HEK293 (cell line): ENCODE results near the gene ZC3HAV1L.
A peak's percentile ranks its signal among the peaks of the same experiment; 100 is the strongest.

Source experiments
- CTCF ChIA-PET: fragments of 350-600 bp; formaldehyde crosslinking; extraction: SDS; loops from one replicate; lab custom pipeline; 2021; ENCODE audit warnings: antibody characterized with exemption; lab: Yijun Ruan, JAX
- POLR2A ChIA-PET: fragments of 300-600 bp; formaldehyde crosslinking; extraction: SDS; loops from one replicate; lab custom pipeline; 2020; ENCODE audit warnings: antibody characterized with exemption, inconsistent platforms; lab: Yijun Ruan, JAX
- H3K27ac ChIP-seq: fragments of 200-500 bp; sonication (Bioruptor generic); 2 replicates; pipeline ENCODE4 v1.5.1; 2014; ENCODE audit warnings: low read depth, low read length, control low read depth, inconsistent platforms; ENCODE audit errors: extremely low read depth
- H3K36me3 ChIP-seq, 2 experiments: fragments of 200-500 bp in 1 of 2; sonication (Bioruptor generic) in 1 of 2; 1 replicate in 1 of 2; 2 replicates in 1 of 2; pipeline ENCODE4 v1.5.1; 2014 to 2017; ENCODE audit warnings: inconsistent platforms in 2 of 2, low read length in 2 of 2; ENCODE audit not compliant: control insufficient read depth in 2 of 2, insufficient read depth in 1 of 2
- H3K4me1 ChIP-seq: fragments of 200-500 bp; sonication (Bioruptor generic); 2 replicates; pipeline ENCODE4 v1.5.1; 2014; ENCODE audit warnings: mild to moderate bottlenecking, low read length, inconsistent platforms; ENCODE audit not compliant: control insufficient read depth, insufficient read depth
- H3K4me3 ChIP-seq: 2 replicates; pipeline ENCODE4 v1.5.1; 2011; ENCODE audit warnings: low read depth, mild to moderate bottlenecking, control low read depth, low read length, moderate library complexity
- H3K9me3 ChIP-seq: fragments of 200-500 bp; sonication (Bioruptor generic); 2 replicates; pipeline ENCODE4 v1.5.1; 2014; ENCODE audit warnings: low read depth, low read length, inconsistent platforms; ENCODE audit not compliant: control insufficient read depth, insufficient read depth
- CTCF ChIP-seq: fragments of 450-650 bp; formaldehyde crosslinking; IDR thresholded peaks from 2 replicates; pipeline ENCODE4 v1.5.1; 2016; ENCODE audit warnings: missing biosample characterization, missing genetic modification characterization
- MZF1 ChIP-seq: fragments of 450-650 bp; formaldehyde crosslinking; IDR thresholded peaks from 2 replicates; pipeline ENCODE4 v1.5.1; 2017; ENCODE audit warnings: missing biosample characterization, missing genetic modification characterization, borderline replicate concordance
- SCRT1 ChIP-seq: fragments of 450-650 bp; formaldehyde crosslinking; IDR thresholded peaks from 2 replicates; pipeline ENCODE4 v1.5.1; 2016; ENCODE audit warnings: missing biosample characterization, missing genetic modification characterization, borderline replicate concordance
- SETDB1 ChIP-seq: IDR thresholded peaks from one replicate; pipeline ENCODE4 v1.6.1; 2017; ENCODE audit warnings: mild to moderate bottlenecking, low read length, moderate library complexity, mixed read lengths; ENCODE audit not compliant: insufficient read length
- ZNF16 ChIP-seq: fragments of 450-650 bp; formaldehyde crosslinking; IDR thresholded peaks from 2 replicates; pipeline ENCODE4 v1.5.1; 2016; ENCODE audit warnings: low read depth, missing biosample characterization, missing genetic modification characterization
- ZNF2 ChIP-seq: fragments of 450-650 bp; formaldehyde crosslinking; IDR thresholded peaks from 2 replicates; pipeline ENCODE4 v1.5.1; 2016; ENCODE audit warnings: missing biosample characterization, missing genetic modification characterization
- ZNF221 ChIP-seq: fragments of 450-650 bp; formaldehyde crosslinking; IDR thresholded peaks from 2 replicates; pipeline ENCODE4 v1.5.1; 2017; ENCODE audit warnings: missing biosample characterization, missing genetic modification characterization, borderline replicate concordance
- ZNF26 ChIP-seq: fragments of 450-650 bp; formaldehyde crosslinking; IDR thresholded peaks from 2 replicates; pipeline ENCODE4 v1.5.1; 2016; ENCODE audit warnings: missing biosample characterization, missing genetic modification characterization
- ZNF426 ChIP-seq: fragments of 450-650 bp; formaldehyde crosslinking; IDR thresholded peaks from 2 replicates; pipeline ENCODE4 v1.5.1; 2017; ENCODE audit warnings: missing biosample characterization, missing genetic modification characterization, mild to moderate bottlenecking, inconsistent platforms, moderate library complexity
- ZNF529 ChIP-seq: fragments of 450-650 bp; formaldehyde crosslinking; IDR thresholded peaks from 2 replicates; pipeline ENCODE4 v1.5.1; 2017; ENCODE audit warnings: missing genetic modification characterization, missing biosample characterization; ENCODE audit not compliant: insufficient replicate concordance
- ZNF549 ChIP-seq: fragments of 450-650 bp; IDR thresholded peaks from 2 replicates; pipeline ENCODE4 v1.5.1; 2018; ENCODE audit warnings: missing biosample characterization, missing genetic modification characterization, mild to moderate bottlenecking, inconsistent platforms, moderate library complexity
- ZNF558 ChIP-seq: fragments of 450-650 bp; formaldehyde crosslinking; IDR thresholded peaks from 2 replicates; pipeline ENCODE4 v1.5.1; 2016; ENCODE audit warnings: missing biosample characterization, missing genetic modification characterization
- ZNF626 ChIP-seq: fragments of 450-650 bp; sonication (Bioruptor Pico); formaldehyde crosslinking; IDR thresholded peaks from 2 replicates; pipeline ENCODE4 v1.5.1; 2018; ENCODE audit warnings: missing biosample characterization, missing genetic modification characterization, inconsistent platforms
- ZNF660 ChIP-seq: fragments of 450-650 bp; IDR thresholded peaks from 2 replicates; pipeline ENCODE4 v1.5.1; 2018; ENCODE audit warnings: missing biosample characterization, mild to moderate bottlenecking, missing genetic modification characterization
- TF ChIP-seq, protein P1 (sequence below): fragments of 450-650 bp; formaldehyde crosslinking; IDR thresholded peaks from 2 replicates; pipeline ENCODE4 v1.5.1; 2016; ENCODE audit warnings: missing biosample characterization, missing genetic modification characterization

The ZC3HAV1L gene

GRCh38 chr7:139004321-139005090 lies 31.3 kb downstream of the ZC3HAV1L start:
- peak; percentile 87; the same call in 1 of the 2 replicates for TF ChIP-seq ZNF626 (tag by site-specific recombination)
- TF ChIP-seq ZNF549 (tag by site-specific recombination), result peak; percentile 37; the same call in 1 of the 2 replicates
- TF ChIP-seq ZNF426 (tag by site-specific recombination), result no peak
- TF ChIP-seq SETDB1, result peak; percentile 98
- TF ChIP-seq ZNF2 (tag by site-specific recombination), result no peak
- TF ChIP-seq CTCF, result no peak
- TF ChIP-seq ZNF660 (tag by site-specific recombination), result peak; percentile 30; the same call in 1 of the 2 replicates
- TF ChIP-seq SCRT1, result no peak
- TF ChIP-seq ZNF16 (tag by site-specific recombination), result no peak
- TF ChIP-seq, protein P1, sequence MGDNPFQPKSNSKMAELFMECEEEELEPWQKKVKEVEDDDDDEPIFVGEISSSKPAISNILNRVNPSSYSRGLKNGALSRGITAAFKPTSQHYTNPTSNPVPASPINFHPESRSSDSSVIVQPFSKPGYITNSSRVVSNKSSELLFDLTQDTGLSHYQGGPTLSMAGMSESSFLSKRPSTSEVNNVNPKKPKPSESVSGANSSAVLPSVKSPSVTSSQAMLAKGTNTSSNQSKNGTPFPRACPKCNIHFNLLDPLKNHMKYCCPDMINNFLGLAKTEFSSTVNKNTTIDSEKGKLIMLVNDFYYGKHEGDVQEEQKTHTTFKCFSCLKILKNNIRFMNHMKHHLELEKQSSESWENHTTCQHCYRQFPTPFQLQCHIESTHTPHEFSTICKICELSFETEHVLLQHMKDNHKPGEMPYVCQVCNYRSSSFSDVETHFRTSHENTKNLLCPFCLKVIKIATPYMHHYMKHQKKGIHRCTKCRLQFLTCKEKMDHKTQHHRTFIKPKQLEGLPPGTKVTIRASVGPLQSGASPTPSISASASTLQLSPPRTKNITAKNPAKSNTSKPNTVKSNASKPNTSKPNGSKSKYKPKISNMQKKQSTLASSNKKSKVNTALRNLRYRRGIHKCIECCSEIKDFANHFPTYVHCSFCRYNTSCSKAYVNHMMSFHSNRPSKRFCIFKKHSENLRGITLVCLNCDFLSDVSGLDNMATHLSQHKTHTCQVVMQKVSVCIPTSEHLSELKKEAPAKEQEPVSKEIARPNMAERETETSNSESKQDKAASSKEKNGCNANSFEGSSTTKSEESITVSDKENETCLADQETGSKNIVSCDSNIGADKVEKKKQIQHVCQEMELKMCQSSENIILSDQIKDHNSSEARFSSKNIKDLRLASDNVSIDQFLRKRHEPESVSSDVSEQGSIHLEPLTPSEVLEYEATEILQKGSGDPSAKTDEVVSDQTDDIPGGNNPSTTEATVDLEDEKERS (tag by site-specific recombination), result no peak
- peak; percentile 41 for TF ChIP-seq ZNF529
- TF ChIP-seq ZNF558 (tag by site-specific recombination), result 0 out of 2 replicates have a peak, but pooled peaks have one; percentile 21
- peak; percentile 66 for TF ChIP-seq ZNF26 (tag by site-specific recombination)
- TF ChIP-seq, all 188 proteins: peak for 7
- Histone ChIP-seq H3K9me3 (no peaks in the 10 kb centered on the region), H3K4me3 (no peak overlapping the region), H3K4me1 (no peaks in the 10 kb centered on the region), H3K27ac (no peak overlapping the region), H3K36me3 (no peaks in the 10 kb centered on the region)
- ChIA-PET CTCF (interaction anchor here (2.3 kb wide), 1 partner anchor 13 kb away, joined by 10 read pairs; no protein-coding TSS in a partner anchor), POLR2A (no interaction called here)

- no peaks in the 10 kb centered on the region for H3K4me1 ChIP-seq
- TF ChIP-seq ZNF221 (tag by site-specific recombination), result no peak
- TF ChIP-seq ZNF660 (tag by site-specific recombination), result no peak
- TF ChIP-seq MZF1 (tag by site-specific recombination), result no peak
- H3K4me3 ChIP-seq, result no peak overlapping the region
- ChIA-PET POLR2A (interaction anchor here (0.6 kb wide), 1 partner anchor 373 kb away, joined by 3 read pairs; no protein-coding TSS in a partner anchor), CTCF (no interaction called here)
- no peaks in the 10 kb centered on the region for H3K36me3 ChIP-seq
- H3K9me3 ChIP-seq, result no peaks in the 10 kb centered on the region
- H3K27ac ChIP-seq, result no peak overlapping the region
These were observed 36.4 kb downstream of the ZC3HAV1L start for GRCh38 chr7:138999414-138999813.
